ENCODE measurements around the gene WIF1.

- TF ChIP-seq EZH2phosphoT487 (IDR thresholded peaks at IDR 0.05; ENCODE audit: borderline replicate concordance, low read length) (no peak), CTCF (conservative IDR thresholded peaks at IDR 0.05; ENCODE audit: low read depth, low read length) (no peak)
Observed at GRCh38 chr12:65126482-65126881, 5.4 kb upstream of the WIF1 start.
